ENCODE measurements around the gene PTTG1.

PTTG1 gene

DNA sequence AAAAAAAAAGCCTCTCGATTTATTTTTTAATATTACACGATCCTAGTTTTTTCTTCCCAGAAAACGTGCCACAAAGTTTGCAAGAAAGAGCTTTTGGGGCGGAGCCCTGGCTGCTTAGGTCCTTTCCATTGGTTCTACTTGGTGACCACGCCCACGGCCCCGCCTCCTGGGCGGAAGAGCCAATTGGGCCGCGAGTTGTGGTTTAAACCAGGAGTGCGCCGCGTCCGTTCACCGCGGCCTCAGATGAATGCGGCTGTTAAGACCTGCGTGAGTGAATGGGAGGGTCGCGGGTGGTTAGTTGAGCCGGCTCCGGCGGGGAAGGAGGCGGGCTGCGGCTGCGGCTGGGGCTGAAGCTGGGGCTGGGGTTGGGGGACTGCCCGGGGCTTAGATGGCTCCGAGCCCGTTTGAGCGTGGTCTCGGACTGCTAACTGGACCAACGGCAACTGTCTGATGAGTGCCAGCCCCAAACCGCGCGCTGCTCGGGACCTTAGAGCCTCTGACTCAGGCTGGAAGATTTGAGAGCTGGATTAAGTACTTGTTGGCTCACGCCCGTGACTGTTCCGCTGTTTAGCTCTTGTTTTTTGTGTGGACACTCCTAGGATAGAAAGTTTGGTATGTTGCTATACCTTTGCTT is at the start of gene PTTG1:
PTTG1 (plus strand) TSS at position 231 of the 634 bp plus-strand sequence. CDS start 458 bp downstream, outside the sequence.
- peak; percentile 83 for DNase-seq

DNA sequence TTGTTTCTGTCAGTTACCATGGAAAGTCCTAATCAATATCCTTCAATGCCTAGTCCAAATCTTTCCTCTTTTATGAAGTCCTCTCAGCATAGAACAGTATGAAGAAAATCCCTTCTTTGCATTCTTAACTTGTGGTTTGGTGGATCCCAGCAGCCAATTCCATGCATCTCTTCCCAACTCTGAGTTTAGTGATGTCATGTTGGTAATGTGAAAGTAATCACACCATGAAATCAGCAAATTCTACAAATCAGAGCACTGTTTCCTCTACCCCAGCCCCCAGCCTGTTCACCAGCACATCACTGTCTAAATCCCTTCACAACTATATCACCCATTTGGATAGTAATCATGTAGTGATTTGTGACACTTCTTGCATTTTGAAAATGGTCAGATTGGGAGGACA is 46.5 kb upstream of the PTTG1 start:
- no peak for DNase-seq

DNA sequence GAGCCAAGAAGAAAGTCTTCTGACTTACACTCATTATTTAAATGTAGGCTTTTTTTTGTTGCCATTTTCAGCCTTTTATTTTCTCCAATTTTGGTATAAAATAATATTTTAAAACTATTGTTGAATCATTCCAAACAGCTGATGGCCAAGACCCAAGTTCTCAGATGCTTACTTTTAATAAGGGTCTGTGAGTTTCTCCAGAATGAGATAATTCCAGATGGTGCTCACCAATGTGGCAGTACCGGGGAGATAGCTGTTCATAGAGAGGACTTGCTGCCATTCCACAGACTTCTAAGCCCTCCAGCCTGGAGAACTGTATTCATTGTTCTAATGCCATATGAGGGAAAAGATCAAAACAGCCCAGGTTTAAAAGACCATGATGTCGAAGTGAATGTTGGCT is 46.0 kb upstream of the PTTG1 start:
- no peak for DNase-seq

DNA sequence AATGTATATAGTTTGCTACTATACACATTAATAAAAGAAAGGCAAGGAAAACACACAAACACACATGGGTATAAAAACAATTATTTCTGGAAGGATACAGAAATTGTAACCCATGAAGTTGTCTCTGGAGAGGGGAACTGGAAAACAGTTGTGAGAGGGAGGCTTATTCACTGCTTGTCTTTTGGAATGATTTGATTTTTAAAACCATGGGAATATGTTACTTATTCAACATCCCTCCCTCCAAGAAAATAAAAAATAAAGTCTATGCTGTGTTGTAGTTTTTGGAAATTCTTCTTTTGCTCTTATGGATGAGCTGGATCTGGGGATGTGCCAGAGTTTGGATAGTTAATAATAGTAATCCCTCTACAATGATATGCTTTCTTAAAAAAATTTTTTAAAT is 45.2 kb upstream of the PTTG1 start:
- DNase-seq = no peak

DNA sequence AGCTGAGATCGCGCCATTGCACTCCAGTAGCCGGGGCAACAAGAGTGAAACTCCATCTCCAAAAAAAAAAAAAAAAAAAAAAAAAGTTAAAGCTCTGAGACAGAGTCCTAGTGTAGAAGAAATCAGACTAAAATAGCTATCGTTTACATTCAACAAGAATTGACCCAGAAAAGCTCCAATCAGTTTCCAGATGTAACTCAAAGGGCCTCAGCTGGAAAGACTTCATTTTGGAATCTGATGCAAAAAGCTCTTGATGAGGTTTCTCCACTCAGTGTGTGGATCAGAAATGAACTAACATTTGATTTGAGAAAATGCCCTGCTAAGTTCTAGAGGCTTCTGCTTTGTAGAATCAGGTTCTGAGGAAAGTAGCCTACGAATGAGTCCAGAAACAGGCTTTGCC is 44.0 kb upstream of the PTTG1 start:
- DNase-seq = no peak

DNA sequence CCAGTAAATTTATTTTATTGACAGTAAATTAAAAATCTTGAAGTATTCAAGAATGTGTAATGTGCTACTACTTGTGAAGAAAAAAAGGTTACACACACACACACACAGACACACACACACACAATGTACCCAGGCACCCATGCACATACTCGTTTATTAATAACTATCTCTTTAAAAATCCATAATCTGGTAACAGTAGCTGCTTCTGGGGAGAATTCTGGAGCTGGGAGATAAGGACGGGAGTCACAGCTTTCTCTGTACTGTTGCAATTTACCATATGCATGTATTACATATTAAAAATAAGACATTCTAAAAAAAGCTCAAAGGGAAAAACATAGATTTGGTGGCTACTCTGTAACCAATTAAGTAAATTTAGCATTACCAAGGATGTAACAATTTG is 43.3 kb upstream of the PTTG1 start:
- DNase-seq = no peak

DNA sequence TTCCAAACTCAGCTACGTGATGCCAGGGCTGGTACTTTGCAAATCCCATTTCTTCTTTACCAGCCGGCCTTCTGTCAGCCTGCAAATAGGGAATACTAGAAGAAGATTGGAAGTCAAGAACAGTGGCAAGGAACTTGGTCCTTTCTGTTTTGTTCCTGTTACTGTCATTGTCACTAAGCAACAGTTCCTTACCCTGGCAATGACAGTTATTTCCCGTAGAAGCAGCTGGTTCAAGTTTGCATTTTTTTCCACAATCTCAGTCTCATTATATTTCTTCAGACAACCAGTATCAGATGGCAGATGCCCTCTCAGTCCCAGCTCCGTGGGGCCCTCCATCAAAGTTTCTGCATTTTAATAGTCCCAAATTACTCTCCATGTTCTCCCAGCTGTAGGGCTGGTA is 42.1 kb upstream of the PTTG1 start:
- no peak for DNase-seq

DNA sequence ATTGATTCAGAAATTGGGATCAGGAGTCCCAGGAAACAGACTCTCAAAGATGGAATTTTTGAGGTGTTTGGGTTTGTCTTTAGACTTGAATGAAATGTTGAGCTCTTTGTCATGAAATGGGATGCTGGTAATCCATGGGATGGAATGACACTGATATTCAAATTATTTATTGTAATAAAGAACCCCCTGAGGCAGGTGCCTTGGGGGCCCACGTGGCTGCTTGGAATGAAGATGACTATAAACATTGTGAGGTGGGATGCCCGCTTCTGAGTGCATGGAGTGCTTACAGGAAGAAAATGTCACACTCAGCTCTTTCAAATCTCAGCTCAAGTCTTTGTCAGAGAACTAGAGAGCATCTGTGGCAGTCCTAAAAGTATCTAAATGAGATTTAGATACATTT is 41.6 kb upstream of the PTTG1 start:
- DNase-seq = no peak

DNA sequence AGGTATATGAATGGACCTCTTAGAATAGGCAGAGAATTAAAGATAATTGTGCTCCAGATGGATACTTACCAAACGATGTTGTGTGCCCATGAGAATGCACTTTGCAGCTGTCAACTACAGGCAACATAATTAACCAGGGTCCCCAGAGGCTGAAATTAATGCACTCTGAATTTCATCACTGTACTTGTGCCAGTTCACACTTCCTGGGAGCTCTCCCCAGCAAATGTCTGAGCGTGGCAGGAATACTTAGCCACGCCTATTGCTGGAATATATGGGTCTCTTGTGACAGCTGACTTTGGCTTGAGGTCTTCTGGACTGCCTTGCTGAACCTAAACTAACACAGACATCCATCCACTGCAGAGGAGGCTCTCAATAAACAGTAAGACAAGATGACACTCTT is 39.3 kb upstream of the PTTG1 start:
- DNase-seq = peak; percentile 15

DNA sequence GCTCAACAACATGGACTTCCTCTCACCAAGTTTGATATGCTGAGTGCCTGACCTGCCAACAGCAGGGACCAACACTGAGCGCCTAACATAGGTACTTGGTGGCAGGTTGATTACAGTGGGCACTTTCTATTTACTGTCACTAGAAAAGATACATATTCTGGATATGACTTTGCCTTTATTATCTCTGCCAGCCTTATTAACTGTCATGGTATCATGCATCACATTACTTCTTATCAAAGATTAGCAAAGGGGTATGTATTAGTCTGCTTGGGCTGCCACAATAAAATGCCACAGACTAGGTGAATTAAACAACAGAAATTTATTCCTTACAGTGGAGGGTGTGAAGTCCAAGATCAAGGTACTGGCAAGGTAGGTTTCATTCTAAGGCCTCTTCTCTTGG is 37.0 kb upstream of the PTTG1 start:
- DNase-seq = no peak

DNA sequence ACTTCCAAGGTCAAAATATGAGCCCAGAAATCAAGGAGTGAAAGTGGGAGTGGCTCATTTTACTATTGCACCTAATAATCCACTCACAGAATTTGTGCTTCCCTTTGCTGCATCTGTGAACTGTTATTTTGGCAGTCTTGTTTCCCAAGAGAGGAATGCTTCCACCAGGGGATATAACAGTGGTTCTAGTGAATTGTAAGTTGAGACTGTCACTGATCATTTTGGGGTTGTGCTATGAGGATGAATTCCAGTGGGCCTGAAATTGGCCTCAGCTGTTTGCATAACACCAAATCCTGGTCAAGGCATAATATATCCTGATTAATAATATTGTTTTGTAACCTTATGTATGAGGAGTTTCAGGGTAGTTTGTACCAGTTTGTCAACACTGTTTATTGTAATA is 36.2 kb upstream of the PTTG1 start:
- DNase-seq = no peak

DNA sequence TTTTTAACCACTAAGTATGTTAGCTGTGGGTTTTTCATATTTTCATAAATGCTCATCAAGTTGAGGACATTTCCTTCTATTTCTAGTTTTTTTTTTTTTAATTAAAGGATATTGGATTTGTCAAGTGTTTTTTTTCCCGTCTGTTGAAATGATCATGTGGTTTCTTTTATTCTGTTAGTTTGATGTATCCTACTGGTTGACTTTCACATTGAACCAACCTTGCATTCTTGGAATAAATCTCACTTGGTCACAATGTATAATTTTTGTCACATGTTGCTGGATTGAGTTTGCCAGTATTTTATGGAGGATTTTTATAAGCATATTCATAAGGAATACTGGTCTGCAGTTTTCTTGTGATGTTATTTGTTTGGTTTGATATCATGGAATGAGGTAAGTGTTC is 34.2 kb upstream of the PTTG1 start:
- no peak for DNase-seq

DNA sequence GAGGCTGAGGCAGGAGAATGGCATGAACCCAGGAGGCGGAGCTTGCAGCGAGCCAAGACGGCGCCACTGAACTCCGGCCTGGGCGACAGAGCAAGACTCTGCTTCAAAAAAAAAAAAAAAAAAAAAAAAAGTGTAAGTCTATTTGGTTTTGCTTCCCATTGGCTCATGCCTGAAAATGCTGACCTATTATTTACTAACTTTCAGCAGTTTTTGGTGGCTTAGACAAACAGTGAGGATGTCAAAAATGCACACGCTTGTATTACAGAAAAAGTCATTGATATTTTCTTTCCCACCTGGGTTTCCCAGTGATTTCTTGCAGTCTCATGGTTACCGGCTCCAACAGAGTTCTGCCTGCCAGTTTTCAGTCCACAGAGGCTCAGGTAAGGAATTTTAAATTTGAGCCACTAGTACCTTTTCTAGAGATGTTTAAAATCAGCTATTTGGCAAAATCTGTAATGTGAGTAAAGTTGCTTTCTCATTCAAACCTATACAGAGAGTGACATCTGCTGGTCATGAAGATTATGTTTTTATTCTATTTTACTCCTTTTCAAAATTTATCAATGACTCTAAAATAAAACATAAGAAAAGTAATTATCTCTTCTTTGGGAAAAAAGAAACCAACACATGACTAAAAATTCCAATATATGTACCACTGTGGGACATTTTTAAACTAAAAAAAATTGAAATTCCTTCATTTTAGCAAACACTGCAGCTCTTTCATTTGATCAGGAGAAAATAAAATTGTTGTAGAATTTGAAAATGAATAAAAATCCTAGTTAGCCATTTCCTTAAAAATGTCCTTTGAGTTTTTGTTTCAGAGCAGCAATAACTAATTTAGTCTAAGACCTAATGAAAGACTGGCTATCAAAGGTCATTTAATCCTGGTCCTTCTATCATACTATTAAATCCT is 30.6 kb upstream of the PTTG1 start:
- no peak for DNase-seq

DNA sequence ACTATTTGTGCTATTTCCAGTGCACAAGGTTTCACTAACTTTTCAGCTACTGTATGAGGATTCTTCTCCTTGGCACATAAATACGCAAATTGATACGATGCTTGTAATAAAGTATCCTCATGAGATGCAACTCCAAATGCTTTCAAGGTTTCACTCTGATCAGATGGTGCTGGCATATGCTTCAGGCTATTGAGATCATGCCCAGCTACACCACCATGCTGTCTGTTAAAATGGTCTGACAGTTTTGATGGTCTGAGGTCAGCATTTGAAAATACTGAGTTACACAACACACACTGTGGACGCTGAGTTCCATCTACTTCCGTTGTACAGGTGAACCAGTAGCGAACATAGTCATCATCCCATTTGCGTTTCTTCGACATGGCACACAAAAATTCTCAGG is 26.5 kb upstream of the PTTG1 start:
- no peak for DNase-seq

DNA sequence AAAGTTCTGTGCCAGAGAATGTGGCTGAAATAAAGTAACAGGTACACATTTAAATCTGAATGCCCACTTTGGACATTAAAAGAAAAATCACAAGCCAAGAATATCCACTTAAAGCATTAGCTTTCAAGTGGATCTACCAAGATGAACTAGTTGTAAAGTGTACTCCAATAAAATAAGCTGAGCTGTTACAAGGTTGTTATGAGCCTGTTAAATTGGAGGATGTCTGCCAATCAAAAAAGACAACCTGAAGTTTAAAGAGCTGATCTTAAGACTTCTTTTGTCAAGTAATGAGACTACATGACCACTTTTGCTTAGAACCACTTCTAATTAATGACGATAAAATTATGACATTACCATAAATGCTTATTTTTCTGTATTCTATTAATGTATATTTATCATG is 24.2 kb upstream of the PTTG1 start:
- no peak for DNase-seq

DNA sequence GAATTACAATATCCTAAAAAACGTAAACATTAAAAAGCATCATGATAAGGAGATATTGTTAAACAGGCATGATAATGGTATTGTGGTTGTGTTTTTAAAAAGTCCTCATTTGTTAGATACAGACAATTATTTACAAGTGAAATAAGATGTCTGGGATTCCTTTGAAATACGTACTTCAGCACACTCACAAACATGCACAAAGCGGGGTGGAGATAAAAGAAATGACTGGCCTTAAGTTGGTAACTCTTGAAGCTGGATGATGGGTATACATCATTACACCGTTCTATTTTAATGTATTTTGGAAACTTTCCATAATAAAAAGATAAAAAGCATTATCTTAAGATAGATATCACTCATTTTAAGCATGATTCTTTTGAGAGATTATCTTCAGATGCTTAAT is 22.8 kb upstream of the PTTG1 start:
- no peak for DNase-seq

DNA sequence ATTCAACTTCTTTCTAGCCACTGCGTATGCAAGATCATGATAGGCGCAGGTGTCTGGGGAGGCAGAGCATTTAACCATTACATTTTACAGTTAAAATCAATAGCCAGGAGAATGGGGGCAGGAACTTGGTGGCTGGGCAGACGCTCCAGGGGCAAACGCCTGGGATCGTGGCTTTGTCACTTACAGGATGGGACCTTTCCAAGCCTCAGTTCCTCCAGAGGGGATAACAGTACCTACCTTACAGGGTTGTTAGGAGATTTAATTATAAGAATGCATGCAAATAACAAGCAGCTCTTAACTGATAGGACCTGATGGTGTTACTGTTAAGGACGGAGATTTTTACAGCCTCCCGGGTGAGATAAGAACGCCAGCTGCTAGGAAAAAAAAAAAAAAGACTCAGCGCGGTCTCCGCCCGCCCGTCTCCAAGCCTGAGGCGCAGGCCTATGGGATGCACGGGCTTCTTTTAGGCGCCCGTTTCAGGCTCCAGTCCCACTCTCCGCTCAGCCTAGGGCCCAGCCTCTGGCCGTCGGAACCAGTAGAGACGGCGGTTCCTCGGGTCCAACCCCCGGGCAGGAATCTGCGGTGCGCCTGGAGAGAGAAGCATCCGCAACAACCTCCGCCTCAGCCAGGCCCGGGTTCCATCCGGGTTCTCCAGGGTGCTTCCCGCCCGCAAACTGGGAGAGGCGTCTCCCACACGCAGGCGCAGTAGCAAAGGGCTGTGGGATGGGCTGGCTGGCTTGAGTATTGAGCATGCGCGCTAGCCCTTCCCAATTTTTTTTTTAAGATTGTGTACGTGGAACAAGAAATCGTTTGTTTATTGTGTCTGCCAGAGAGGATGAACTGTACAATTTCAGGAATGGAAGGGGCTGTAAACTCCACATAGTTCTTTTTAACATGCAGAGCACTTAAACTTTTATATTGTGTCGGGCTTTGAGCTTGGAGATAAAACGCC is 22.0 kb upstream of the PTTG1 start, which contains the start of gene FAM200C:
FAM200C (minus strand) TSS at position 653 of the 952 bp plus-strand sequence. CDS start 4,564 bp downstream, outside the sequence.
- DNase-seq = peak; percentile 86

DNA sequence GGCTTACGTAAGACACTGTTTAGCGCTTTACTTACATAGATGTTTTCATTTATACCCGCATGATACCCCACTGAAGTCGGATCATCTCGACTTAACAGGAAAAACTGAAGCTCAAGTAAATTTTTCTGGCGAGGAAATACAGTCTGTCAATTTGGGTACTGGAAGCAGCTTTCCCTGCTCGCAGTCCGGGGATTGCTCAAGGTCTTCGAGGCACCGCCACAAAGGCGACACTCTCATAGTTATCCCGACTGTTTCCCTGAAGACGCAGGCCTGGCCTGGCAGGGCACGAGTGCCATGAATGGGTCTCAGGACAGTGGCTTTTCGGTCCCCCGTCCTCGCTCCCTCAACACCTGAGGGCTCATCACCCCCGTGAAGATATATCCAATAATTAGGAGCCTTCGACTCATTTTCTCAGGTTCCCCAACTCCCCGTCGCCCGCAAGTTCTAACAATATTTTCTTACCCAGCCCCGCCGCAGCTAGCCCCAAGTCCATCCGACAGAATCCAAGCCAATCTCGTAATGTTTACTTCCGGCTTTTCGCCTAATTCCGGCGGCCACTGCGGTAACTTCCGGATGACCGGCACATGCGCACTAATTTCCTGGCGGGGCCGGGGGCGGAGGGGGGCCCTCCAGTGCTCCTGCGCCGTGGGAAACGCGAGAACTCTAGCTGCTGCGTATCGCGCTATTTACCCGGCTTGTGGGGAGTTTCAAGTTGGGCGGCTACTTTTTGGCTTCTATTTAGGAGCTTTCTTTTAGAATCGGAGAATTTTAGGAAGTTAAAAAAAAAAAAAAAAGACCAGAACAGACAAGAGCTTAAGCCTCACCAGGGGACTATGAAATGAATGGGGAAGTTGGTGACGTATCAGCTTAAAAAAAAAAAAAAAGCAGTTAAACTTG is 2.8 kb upstream of the PTTG1 start, which contains the start of gene SLU7:
SLU7 (minus strand) TSS at position 521 of the 897 bp plus-strand sequence. CDS start 3,787 bp downstream, outside the sequence.
- DNase-seq = peak; percentile 79

DNA sequence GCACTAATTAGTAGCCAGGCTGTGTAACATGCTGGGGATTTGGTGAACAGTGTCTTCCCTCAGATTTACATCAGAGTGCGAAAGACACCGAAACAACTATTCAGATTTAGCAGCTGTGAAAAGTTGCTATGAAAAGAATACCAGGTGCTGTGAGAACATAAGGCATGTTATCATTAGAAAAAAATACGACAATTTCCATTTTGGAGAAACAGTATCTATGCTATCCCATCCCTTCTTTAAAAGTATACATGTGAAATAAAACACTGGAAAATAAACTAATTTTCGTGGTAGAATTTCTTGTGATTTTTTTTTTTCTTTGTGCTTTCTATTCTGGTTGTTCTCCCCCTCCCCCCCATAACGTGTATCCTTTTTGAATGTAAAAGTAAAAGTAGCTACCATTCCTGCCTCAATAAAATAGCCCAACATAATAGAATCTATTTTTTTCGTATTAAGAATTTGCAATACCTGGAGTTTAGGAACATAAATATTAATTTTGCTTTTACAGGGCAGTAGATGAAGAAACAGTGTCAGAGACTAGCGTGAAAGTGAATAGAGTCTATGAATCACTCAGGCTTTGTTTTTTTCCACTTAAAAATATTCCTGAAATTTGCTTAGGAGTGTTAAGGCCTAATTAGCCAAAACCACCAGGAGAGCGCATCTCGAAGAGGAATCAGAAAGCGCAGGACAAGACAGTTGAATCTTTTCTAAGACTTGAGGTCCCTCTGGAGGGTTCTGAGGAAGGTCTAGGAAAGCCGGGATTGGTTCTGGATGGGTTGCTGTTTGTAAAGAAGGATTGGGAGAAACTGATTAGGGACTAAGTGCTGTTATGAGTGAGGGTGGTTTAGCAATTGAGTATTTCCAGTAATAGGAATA is 2.0 kb upstream of the PTTG1 start:
- DNase-seq = no peak

DNA sequence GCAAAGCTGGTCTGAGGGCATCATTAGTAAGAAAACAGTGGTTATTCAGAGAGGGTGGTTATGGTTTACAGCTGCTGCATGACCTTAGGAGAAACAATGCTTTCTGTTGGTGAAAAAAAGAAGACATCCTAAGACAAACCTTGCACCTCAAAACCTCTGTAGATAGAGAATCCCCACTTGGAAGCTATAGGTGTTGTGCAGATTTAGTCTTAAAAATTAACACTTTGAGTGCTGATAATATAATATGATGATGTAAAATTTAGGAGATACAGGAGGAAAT is 1.4 kb upstream of the PTTG1 start:
- DNase-seq = no peak

DNA sequence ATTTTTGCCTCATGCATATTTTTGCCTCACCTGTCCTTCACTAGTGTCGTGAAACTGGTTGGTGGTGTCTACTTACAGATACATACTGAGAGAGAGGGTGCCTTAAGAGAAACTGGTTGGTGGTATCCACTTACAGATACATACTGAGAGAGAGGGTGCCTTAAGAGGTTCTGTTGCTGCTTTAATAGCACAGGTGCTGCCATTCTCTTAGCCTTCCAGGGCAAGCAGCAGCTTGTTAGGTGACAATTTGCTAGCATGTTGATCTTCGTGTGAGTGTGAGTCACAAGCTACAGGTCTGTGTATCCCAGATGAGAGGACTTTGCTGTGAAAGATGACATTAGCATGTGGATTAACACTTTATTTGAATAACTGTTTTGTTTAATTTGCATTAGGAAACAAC is 1.4 kb downstream of the PTTG1 start:
- DNase-seq = peak; percentile 78

Data from NCI-H1105 treated with DMSO at 0.1 percent for 48 hours (cell line).